Activated T-helper 17 cell treated with anti-CD3 and anti-CD28 coated beads, Interleukin-2, amount 50 U/mL, for 72 hours (primary cell): ENCODE measurements around the gene SIRT5. TPM values are rescaled to one million over a fixed set of nuclear protein-coding genes. Genes with fewer than 3 reads are reported as not detected.
A peak's percentile ranks its signal among the peaks of the same experiment; 100 is the strongest.

Experiments used
- ATAC-seq: fragments of 150-1000 bp; cut with Tn5 transposase; replicated peaks from 2 replicates; pipeline ENCODE4 v1.10.0; 2021; ENCODE audit warnings: mild to moderate bottlenecking, moderate library complexity
- H3K27ac Mint-ChIP-seq: one replicate; pipeline ENCODE4 v1.8.0; 2022; ENCODE audit warnings: mixed read lengths
- H3K27me3 Mint-ChIP-seq: one replicate; pipeline ENCODE4 v1.8.0; 2022; ENCODE audit warnings: mixed read lengths
- H3K36me3 Mint-ChIP-seq: one replicate; pipeline ENCODE4 v1.8.0; 2022; ENCODE audit warnings: low read depth, mild to moderate bottlenecking, mixed read lengths
- H3K4me1 Mint-ChIP-seq: one replicate; pipeline ENCODE4 v1.8.0; 2022; ENCODE audit warnings: mixed read lengths
- H3K4me3 Mint-ChIP-seq: one replicate; pipeline ENCODE4 v1.8.0; 2022; ENCODE audit warnings: mild to moderate bottlenecking, mixed read lengths
- H3K9me3 Mint-ChIP-seq: one replicate; pipeline ENCODE4 v1.8.0; 2022; ENCODE audit warnings: mixed read lengths
- total RNA-seq, 2 donors: library from RNA; stranded (reverse); gene quantifications; one replicate each; pipeline ENCODE4 v1.2.3, GENCODE V29; 2022

Gene SIRT5
- 1 to 10 TPM; 6.6 to 8.9 TPM for total RNA-seq

DNA sequence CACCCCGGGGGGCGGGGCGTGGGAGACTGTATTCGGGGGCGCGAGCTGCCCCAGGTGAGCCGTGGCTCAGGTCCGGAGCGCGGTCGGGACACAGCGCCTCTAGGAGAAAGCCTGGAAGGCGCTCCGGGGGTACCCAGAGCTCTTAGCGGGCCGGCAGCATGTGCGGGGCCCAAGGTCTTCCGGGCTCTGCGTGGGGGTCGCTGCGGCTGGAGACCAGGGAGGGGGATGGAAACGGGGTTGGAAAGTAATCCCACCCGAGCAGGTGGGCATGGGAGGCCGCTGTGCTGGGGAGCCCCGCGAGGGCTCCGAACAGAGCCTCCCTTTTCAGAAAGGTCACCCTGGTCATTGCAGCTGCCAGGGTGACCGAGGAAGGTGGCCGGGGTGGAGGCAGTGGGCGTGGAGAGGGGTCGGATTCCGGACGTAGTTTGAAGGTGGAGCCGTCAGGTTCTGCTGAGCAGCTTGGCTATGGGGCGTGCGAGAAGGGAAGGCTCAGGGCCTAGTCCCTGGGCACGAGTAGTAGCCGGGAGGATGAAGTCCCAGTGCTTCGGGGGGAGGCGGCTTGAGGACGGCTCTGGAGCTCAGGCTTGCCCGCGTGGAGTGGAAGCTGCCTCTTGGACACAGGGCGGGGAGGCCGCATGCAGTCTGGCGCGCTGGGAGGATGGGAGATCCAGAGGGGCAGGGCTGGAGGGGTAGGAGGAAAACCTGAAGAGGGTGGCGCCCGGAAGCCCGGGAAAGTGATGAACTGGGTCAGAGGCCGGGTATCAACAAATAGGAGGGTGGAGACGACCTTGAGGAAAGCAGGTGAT, at the start of gene SIRT5:
Gene SIRT5 (plus strand): TSS at position 31 of the 806 bp plus-strand sequence. CDS start 9,510 bp downstream, outside the sequence.
- Mint-ChIP-seq H3K27me3 (no peaks in the 10 kb centered on the region), H3K27ac (peak within 1 kb of the TSS; percentile 94)
- peak; percentile 69 for ATAC-seq

DNA sequence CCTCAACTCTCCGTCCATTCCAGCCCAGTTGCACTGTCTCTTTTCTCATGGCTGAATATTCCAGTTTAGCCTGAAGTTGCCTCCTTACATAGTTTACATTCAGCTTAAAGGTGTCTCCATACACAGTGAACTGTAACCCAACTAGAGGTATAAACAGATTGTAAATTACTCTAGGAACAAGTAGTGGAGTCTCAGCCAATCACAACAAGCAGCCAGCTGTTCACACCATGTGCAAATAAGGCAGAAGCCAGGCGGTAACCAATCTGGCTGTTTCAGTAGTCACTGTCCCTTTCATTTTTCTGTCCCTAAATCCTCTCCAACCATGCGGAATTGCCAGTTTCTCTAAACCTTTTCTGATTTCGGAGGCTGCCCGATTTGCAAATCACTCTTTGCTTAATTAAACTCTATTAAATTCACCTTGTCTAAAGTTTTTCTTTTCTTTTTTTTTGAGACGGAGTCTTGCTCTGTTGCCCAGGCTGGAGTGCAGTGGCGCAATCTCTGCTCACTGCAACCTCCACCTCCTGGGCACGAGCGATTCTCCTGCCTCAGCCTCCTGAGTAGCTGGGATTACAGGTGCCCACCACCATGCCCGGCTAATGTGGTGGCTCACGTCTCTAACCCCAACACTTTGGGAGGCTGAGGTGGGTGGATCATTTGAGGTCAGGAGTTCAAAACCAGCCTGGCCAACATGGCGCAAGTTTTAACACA, 49.4 kb upstream of the SIRT5 start:
- no peak for ATAC-seq

More for the DNA sequence above, at the start of gene SIRT5:
- Mint-ChIP-seq H3K9me3 (no peaks in the 10 kb centered on the region), H3K4me1 (peaks cover 8% of the 10 kb centered on the region), H3K4me3 (peak within 1 kb of the TSS; percentile 93), H3K36me3 (peaks cover 8% of the 10 kb centered on the region)

DNA sequence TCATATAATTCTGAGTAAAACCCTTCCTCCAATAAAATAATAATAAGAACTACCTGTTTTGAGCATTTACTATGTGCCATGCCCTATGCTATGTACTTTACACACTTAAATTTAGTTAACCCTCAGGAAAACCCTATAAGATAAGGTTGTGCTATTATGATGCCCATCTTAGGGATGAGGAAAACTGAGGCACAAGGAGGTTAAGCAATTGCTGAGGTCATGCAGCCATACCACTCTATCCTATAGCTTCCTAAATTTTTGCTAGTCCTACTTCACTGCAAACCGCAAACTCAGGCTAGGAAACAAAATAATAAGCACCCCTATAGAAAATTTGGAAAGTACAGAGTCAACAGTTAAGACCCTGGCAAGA, 48.1 kb upstream of the SIRT5 start:
- peaks cover 6% of the 10 kb centered on the region for H3K27me3 Mint-ChIP-seq
- no peak overlapping the region for H3K27ac Mint-ChIP-seq
- no peak for ATAC-seq
- H3K4me1 Mint-ChIP-seq: no peaks in the 10 kb centered on the region
- no peak overlapping the region for H3K4me3 Mint-ChIP-seq
- H3K36me3 Mint-ChIP-seq: no peaks in the 10 kb centered on the region
- no peaks in the 10 kb centered on the region for H3K9me3 Mint-ChIP-seq

More for the DNA sequence above, 49.4 kb upstream of the SIRT5 start:
- H3K9me3 Mint-ChIP-seq: no peaks in the 10 kb centered on the region
- H3K4me1 Mint-ChIP-seq: no peaks in the 10 kb centered on the region
- H3K27me3 Mint-ChIP-seq: peaks cover 6% of the 10 kb centered on the region
- H3K4me3 Mint-ChIP-seq: no peak overlapping the region
- no peak overlapping the region for H3K27ac Mint-ChIP-seq
- no peaks in the 10 kb centered on the region for H3K36me3 Mint-ChIP-seq

DNA sequence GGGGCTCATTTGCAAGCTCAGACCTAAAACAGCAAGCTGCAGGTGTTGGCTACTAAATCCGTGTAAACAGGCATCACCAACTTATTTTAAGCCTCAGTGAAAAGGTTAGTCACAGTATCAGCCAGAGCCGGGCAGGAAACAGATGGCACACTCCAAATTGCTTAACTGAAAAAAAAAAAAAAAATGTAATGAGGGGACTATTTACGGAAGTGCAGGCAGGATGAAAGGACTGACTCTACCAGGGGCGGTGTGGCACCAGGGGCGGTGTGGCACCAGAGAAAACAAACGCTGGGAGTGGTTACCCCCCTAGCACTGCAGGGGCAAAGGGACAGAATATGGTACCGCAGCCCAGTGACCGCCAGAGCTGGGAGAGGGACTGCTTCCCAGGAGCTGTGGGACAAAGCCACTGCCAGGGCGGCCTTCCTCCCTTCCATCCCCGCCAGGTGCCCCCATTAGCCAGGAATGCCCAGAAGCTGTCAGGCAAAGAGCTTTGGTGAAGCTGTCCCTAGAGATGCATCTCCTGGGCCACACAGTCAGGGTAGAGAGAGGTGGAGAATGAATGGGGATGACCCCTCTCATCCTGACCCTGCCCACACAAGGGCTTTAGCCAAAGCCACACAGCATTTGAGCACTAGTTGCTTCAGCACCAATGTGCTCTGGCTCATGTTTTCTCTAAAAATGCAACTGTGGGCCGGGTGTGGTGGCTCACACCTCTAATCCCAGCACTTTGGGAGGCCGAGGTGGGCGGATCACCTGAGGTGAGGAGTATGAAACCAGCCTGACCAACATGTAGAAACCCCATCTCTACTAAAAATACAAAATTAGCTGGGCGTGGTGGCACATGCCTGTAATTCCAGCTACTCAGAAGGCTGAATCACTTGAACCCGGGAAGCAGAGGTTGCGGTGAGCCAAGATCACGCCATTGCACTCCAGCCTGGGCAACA, 47.4 kb upstream of the SIRT5 start:
- H3K36me3 Mint-ChIP-seq: no peaks in the 10 kb centered on the region
- H3K4me1 Mint-ChIP-seq: no peaks in the 10 kb centered on the region
- H3K27ac Mint-ChIP-seq: no peak overlapping the region
- peak; percentile 24 for ATAC-seq
- H3K27me3 Mint-ChIP-seq: peaks cover 6% of the 10 kb centered on the region
- no peaks in the 10 kb centered on the region for H3K9me3 Mint-ChIP-seq
- H3K4me3 Mint-ChIP-seq: no peak overlapping the region

DNA sequence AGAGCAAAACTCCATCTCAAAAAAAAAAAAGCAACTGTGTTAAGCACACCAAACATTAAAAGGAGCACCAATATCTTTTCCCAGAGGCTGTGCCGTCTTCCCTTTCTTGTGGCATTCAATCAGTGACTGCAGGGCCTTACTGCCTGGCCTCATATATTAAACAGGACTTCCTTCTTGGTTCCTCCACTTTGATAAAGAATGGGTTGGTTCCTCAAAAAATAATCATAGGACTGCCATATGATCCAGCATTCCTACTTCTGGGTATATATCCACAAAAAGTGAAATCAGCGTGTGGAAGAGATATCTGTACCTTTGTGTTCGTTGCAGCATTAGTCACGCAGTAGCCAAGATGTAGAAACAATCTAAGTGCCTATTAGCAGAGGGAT, 46.7 kb upstream of the SIRT5 start:
- Mint-ChIP-seq H3K36me3 (no peaks in the 10 kb centered on the region), H3K27ac (no peak overlapping the region), H3K4me1 (no peaks in the 10 kb centered on the region), H3K9me3 (no peaks in the 10 kb centered on the region), H3K4me3 (no peak overlapping the region), H3K27me3 (peaks cover 6% of the 10 kb centered on the region)
- no peak for ATAC-seq

DNA sequence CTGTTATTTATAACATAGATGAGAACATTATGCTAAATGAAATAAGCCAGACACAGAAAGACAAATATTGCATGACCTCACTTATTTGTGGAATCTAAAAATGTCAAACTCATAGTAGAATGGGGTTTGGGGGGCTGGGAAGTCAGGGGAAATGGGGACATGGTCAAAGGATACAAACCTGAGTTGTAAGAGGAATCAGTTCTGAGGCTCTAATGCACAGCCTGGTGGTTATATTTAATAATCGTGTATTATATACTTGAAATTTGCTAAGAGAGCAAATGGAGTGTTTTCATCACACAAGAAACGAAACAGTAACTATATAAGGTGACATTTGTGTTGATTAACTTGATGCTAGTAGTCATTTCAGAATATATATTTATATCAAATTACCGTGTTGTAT, 46.2 kb upstream of the SIRT5 start:
- Mint-ChIP-seq H3K9me3 (no peaks in the 10 kb centered on the region), H3K36me3 (no peaks in the 10 kb centered on the region), H3K27me3 (peaks cover 6% of the 10 kb centered on the region), H3K4me3 (no peak overlapping the region), H3K4me1 (no peaks in the 10 kb centered on the region), H3K27ac (no peak overlapping the region)
- ATAC-seq: no peak

DNA sequence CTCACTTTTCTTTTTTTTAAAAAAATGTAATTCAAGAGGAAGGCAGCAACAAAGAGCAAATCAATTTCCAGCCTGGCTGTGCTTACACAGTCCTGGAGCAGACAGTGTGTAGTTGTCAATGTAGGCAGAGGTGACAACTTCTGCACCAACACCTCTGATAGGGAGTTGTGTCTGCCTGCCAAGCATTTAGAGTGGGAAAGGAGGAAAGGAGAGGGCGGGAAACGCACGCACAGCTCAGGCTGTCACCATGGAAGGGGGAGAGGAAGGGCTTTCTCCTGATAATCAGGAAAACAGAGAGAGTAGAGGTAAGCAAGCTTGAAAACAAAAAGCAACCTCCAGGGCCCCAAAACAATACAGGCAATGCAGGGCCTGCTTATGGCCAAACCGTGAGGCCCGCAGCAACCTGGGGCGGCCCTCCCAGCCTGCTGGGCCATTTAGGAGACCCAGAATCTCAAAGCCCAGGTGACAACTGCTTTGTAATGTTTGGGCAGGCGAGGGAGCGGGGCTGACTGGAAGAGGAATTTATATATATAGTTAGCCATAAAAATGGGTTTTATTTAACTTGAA, 45.5 kb upstream of the SIRT5 start:
- H3K4me3 Mint-ChIP-seq: no peak overlapping the region
- H3K27ac Mint-ChIP-seq: no peak overlapping the region
- no peak for ATAC-seq

DNA sequence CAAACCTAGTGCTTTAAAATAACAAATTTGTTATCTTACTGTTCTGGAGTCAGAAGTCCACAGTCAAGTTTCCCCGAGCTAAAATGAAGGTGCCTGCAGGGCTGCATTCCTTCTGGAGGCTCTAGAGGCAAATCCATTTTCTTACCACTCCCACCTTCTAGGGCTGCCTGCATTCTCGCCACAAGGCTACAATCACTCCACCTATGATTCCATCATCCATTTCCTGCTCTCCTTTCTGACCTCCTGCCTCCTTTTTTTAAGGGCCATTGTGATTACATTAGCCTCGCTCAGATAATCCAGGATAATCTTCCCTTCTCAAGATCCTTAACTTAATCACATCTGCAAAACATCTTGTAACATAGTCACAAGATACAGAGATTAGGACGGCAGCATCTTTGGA, 42.4 kb upstream of the SIRT5 start:
- no peaks in the 10 kb centered on the region for H3K36me3 Mint-ChIP-seq
- no peak overlapping the region for H3K27ac Mint-ChIP-seq
- no peak for ATAC-seq
- no peaks in the 10 kb centered on the region for H3K9me3 Mint-ChIP-seq
- H3K4me1 Mint-ChIP-seq: no peaks in the 10 kb centered on the region
- no peak overlapping the region for H3K4me3 Mint-ChIP-seq
- no peaks in the 10 kb centered on the region for H3K27me3 Mint-ChIP-seq

More for the DNA sequence above, 45.5 kb upstream of the SIRT5 start:
- Mint-ChIP-seq H3K27me3 (peaks cover 6% of the 10 kb centered on the region), H3K36me3 (no peaks in the 10 kb centered on the region), H3K4me1 (no peaks in the 10 kb centered on the region), H3K9me3 (no peaks in the 10 kb centered on the region)

DNA sequence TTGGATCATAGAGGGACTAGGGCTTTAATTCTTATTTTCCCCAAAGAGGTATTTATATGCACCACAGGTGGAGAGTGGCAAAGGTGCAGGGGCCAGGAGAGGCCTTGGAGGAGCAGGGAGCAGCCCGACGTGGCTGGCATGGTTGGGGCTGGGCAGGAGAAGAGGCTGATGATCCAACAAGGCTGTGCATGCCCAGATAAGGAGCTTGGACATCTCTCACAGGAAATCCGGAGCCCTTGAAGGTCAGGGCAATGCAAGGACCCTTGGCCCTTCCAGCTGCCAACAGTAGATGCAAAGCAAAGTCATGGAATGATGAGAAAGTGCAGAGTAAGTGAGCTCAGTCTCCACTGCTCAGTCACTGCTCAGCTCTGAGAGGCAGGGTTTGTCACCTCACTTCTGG, 39.9 kb upstream of the SIRT5 start:
- Mint-ChIP-seq H3K4me1 (no peaks in the 10 kb centered on the region), H3K36me3 (no peaks in the 10 kb centered on the region), H3K27ac (no peak overlapping the region), H3K9me3 (no peaks in the 10 kb centered on the region), H3K27me3 (no peaks in the 10 kb centered on the region), H3K4me3 (no peak overlapping the region)
- no peak for ATAC-seq

DNA sequence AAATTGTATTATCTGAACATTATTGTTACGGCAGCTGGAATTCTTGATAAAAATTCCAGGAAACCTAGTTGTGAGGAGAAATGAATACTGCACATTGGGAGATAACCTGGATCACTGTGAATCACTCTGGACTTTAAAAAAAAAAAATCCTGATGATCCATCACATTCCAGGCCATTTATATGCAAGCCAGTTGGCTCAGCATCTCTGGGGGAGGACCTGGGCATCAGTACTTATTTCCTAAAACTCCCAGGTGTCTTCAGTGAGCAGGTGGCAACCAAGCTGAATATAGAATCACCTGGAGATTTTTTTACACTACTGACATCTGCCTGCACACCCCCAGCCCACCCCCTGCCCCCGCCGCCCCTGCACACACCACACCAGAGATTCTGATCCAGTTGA, 39.1 kb upstream of the SIRT5 start:
- no peaks in the 10 kb centered on the region for H3K9me3 Mint-ChIP-seq
- no peaks in the 10 kb centered on the region for H3K4me1 Mint-ChIP-seq
- no peak for ATAC-seq
- no peak overlapping the region for H3K4me3 Mint-ChIP-seq
- H3K36me3 Mint-ChIP-seq: no peaks in the 10 kb centered on the region
- no peaks in the 10 kb centered on the region for H3K27me3 Mint-ChIP-seq
- H3K27ac Mint-ChIP-seq: no peak overlapping the region

DNA sequence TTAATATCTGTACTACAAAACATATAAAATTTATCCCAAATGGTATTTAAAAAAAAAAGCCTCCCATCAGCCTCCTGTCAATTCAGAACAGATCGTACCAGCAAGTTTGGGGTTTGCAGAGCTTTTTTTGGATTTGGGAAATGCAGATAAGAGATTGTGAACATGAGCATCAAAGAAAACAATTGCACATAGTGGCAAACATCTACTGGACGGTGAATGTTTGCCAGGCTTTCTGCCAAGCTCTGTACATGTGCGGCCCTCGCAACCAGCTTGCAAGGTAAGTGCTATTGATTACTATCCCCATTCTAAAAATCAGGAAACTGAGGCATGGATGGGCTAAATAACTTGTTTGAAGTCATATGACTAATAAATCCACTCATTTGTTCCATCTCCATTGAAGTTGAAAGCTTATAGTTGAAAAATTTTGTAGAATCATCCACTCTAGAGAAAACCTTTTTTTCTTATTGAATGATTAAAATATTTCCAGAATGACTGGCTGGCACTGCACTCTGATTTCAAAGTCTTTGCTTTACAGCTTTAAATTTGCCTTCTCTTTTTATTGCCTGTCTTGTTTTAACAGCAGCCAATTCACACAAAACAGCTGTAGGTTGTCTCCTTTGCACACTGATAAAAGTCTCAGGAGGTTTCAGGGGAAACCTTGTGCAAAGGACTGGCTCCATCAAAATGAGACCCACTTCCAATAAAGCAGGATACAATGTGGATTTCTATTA, 37.4 kb upstream of the SIRT5 start:
- ATAC-seq: no peak
- H3K4me3 Mint-ChIP-seq: no peak overlapping the region
- no peaks in the 10 kb centered on the region for H3K27me3 Mint-ChIP-seq
- no peaks in the 10 kb centered on the region for H3K4me1 Mint-ChIP-seq
- H3K36me3 Mint-ChIP-seq: no peaks in the 10 kb centered on the region
- no peak overlapping the region for H3K27ac Mint-ChIP-seq
- no peaks in the 10 kb centered on the region for H3K9me3 Mint-ChIP-seq

DNA sequence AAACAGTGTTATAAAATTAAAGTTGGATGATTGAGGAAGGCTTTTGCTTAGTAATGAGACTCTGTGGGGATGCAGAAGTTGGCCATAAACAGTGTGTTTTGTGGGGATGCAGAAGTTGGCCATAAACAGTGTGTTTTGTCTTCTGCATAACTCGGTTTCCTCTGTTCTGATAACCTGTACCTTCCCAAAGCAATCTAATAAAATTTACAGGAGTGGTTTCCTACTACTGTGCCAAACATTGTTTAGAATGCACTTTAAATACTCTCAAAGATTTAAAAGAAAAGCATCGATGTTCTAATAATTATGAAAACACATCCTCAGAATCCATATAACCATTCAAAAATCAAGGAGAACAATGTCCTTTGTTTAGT, 36.9 kb upstream of the SIRT5 start:
- no peak for ATAC-seq
- no peaks in the 10 kb centered on the region for H3K9me3 Mint-ChIP-seq
- no peaks in the 10 kb centered on the region for H3K4me1 Mint-ChIP-seq
- H3K4me3 Mint-ChIP-seq: no peak overlapping the region
- H3K27ac Mint-ChIP-seq: no peak overlapping the region
- no peaks in the 10 kb centered on the region for H3K27me3 Mint-ChIP-seq
- H3K36me3 Mint-ChIP-seq: no peaks in the 10 kb centered on the region

DNA sequence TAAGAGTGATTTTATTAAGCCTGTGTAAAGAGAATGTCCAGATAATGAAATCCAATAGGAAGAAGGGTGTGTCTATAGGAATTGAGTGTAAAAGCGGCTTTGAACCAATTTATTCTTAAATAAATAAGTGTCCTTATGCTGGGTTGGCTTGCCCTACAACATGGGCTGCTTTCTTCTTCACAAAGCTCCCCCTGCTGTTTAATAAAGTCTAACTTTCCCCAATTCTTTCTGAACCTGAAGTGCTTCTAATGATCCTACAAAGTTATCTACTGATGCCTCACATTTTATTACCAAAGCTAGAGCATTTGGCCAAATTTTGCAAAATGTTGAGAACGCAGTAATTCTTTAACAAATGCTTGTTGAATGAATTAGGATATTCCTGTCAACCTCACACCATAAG, 36.3 kb upstream of the SIRT5 start:
- ATAC-seq: no peak
- no peaks in the 10 kb centered on the region for H3K36me3 Mint-ChIP-seq
- H3K27ac Mint-ChIP-seq: no peak overlapping the region
- no peaks in the 10 kb centered on the region for H3K9me3 Mint-ChIP-seq
- H3K4me1 Mint-ChIP-seq: no peaks in the 10 kb centered on the region
- H3K27me3 Mint-ChIP-seq: no peaks in the 10 kb centered on the region
- H3K4me3 Mint-ChIP-seq: no peak overlapping the region

DNA sequence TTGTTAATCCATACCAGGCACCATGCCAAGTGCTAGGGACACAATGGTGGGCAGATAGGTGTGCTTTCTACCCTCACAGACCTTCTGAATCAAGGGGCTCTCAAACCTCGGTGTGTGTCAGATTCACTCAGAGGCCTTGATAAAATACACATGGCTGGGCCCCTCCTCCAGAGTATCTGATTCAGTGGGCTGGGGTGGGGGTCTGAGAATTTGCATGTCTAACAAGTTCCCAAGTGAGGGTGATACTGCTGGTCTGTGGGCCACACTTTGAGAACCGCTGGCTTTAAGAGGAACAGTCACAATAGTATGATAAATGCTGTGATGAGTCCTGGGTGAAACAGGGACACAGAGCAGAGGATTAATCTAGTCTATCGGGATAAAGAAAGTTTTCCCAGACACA, 35.8 kb upstream of the SIRT5 start:
- H3K9me3 Mint-ChIP-seq: no peaks in the 10 kb centered on the region
- no peaks in the 10 kb centered on the region for H3K4me1 Mint-ChIP-seq
- H3K36me3 Mint-ChIP-seq: no peaks in the 10 kb centered on the region
- no peak overlapping the region for H3K4me3 Mint-ChIP-seq
- H3K27ac Mint-ChIP-seq: no peak overlapping the region
- ATAC-seq: no peak
- H3K27me3 Mint-ChIP-seq: no peaks in the 10 kb centered on the region
